Left ventricle myocardium inferior (tissue), 1 donor: ENCODE results near the gene CCDC154. TPM values are rescaled to one million over a fixed set of nuclear protein-coding genes. Genes with fewer than 3 reads are reported as not detected.
A peak's percentile ranks its signal among the peaks of the same experiment; 100 is the strongest.

Source experiments
- DNase-seq: peaks from one replicate; pipeline ENCODE4 v3.0.0-alpha.2; 2020
- H3K27ac ChIP-seq: fragments of 200-600 bp; replicated peaks from 2 replicates; pipeline ENCODE4 v1.8.0; 2021
- H3K27me3 ChIP-seq: fragments of 200-600 bp; 2 replicates; pipeline ENCODE4 v1.8.0; 2021; ENCODE audit warnings: low read depth
- H3K36me3 ChIP-seq: fragments of 200-600 bp; 2 replicates; pipeline ENCODE4 v1.8.0; 2021
- H3K4me1 ChIP-seq: fragments of 200-600 bp; 2 replicates; pipeline ENCODE4 v1.8.0; 2021
- H3K4me3 ChIP-seq: fragments of 200-600 bp; 2 replicates; pipeline ENCODE4 v1.8.0; 2021; ENCODE audit warnings: mild to moderate bottlenecking, moderate library complexity
- H3K9me3 ChIP-seq: fragments of 200-600 bp; replicated peaks from 2 replicates; pipeline ENCODE4 v1.8.0; 2021
- CTCF ChIP-seq: fragments of 200-600 bp; IDR thresholded peaks from 2 replicates; pipeline ENCODE4 v1.8.0; 2021; ENCODE audit warnings: antibody characterized with exemption, mild to moderate bottlenecking, borderline replicate concordance
- intact Hi-C: fragments of 100-400 bp; cut with micrococcal nuclease; formaldehyde crosslinking; loops from one replicate; pipeline ENCODE4 v1.11.0; 2022
- total RNA-seq: library from RNA; stranded (reverse); fragmentation: NEBNext Ultra II Directional; extraction: Animal tissue kit (Norgen Biotek cat#: 25700); gene quantifications from one replicate; pipeline ENCODE4 v1.2.1, GENCODE V29; 2021
- donor health status: DM: no; HTN: yes; CAD: no; lungs with severe emphysema.

The CCDC154 gene
- total RNA-seq, 1 donor from 2014 or later: 1.3 TPM

GRCh38 chr16:1412847-1413246, 31.5 kb downstream of the CCDC154 start:
- no peak for DNase-seq
- Histone ChIP-seq H3K9me3 (no peaks in the 10 kb centered on the region), H3K36me3 (peaks cover 24% of the 10 kb centered on the region), H3K4me1 (peaks cover 43% of the 10 kb centered on the region), H3K27ac (no peak overlapping the region), H3K4me3 (no peak overlapping the region), H3K27me3 (no peaks in the 10 kb centered on the region)
- TF ChIP-seq CTCF: no peak
- intact Hi-C loops: no loop called here

- TF ChIP-seq CTCF: no peak
- intact Hi-C loops: no loop called here
- peaks cover 31% of the 10 kb centered on the region for H3K36me3 ChIP-seq
- peak overlapping the region; percentile 75 for H3K27ac ChIP-seq
- peak overlapping the region; percentile 72 for H3K4me3 ChIP-seq
- DNase-seq: peak; percentile 96
- H3K9me3 ChIP-seq: no peaks in the 10 kb centered on the region
- no peaks in the 10 kb centered on the region for H3K27me3 ChIP-seq
- peaks cover 37% of the 10 kb centered on the region for H3K4me1 ChIP-seq
These were observed 36.1 kb downstream of the CCDC154 start for GRCh38 chr16:1408171-1408837.

DNA sequence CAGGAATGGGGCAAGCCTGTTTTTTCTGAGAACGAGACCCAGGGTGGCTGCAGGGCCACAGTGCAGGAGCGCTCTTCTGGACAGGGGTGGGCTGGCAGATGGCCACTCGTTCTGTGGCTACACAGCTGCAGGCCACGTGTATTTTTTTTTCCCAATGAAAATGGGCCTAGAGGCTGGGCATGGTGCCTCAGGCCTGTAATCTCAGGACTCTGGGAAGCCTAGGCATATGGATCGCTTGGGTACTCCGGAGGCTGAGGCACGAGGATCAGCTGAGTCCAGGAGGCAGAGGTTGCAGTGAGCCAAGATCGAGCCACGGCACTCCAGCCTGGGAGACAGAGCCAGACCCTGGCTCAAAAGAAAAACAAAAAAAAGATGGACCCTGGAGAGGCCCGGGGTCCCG, 36.6 kb downstream of the CCDC154 start:
- DNase-seq: no peak
- intact Hi-C loops: no loop called here
- Histone ChIP-seq H3K9me3 (no peaks in the 10 kb centered on the region), H3K4me1 (peaks cover 32% of the 10 kb centered on the region), H3K4me3 (peak overlapping the region; percentile 72), H3K36me3 (peaks cover 35% of the 10 kb centered on the region), H3K27me3 (no peaks in the 10 kb centered on the region), H3K27ac (peak overlapping the region; percentile 75)
- no peak for TF ChIP-seq CTCF

- H3K9me3 ChIP-seq: no peaks in the 10 kb centered on the region
- H3K27ac ChIP-seq: no peak overlapping the region
- intact Hi-C loops: no loop called here
- DNase-seq: no peak
- peaks cover 47% of the 10 kb centered on the region for H3K36me3 ChIP-seq
- no peak overlapping the region for H3K4me3 ChIP-seq
- H3K27me3 ChIP-seq: no peaks in the 10 kb centered on the region
- H3K4me1 ChIP-seq: peaks cover 15% of the 10 kb centered on the region
- no peak for TF ChIP-seq CTCF
These were observed 40.6 kb downstream of the CCDC154 start for GRCh38 chr16:1403733-1404132.

- no peak for TF ChIP-seq CTCF
- H3K27ac ChIP-seq: no peak overlapping the region
- H3K4me3 ChIP-seq: no peak overlapping the region
- no peaks in the 10 kb centered on the region for H3K9me3 ChIP-seq
- no peaks in the 10 kb centered on the region for H3K27me3 ChIP-seq
- H3K36me3 ChIP-seq: peaks cover 54% of the 10 kb centered on the region
- no peak for DNase-seq
- H3K4me1 ChIP-seq: peaks cover 9% of the 10 kb centered on the region
- intact Hi-C loops: no loop called here
These were observed 41.3 kb downstream of the CCDC154 start for GRCh38 chr16:1403036-1403435.
